SU-DHL-6 (cell line): ENCODE data around the gene PNMA8C.

Source experiments
- CTCF ChIP-seq: fragments of 200-600 bp; sonication (generic); IDR thresholded peaks from one replicate; pipeline ENCODE4 v1.5.1; 2017; ENCODE audit warnings: antibody characterized with exemption, mild to moderate bottlenecking, low read length, moderate library complexity; ENCODE audit not compliant: insufficient read depth, poor library complexity, severe bottlenecking
- EZH2phosphoT487 ChIP-seq: fragments of 200-600 bp; sonication (generic), shearing (Covaris generic); conservative IDR thresholded peaks from 2 replicates; pipeline ENCODE4 v1.6.1; 2018; ENCODE audit warnings: mild to moderate bottlenecking, antibody characterized with exemption, low read length, moderate library complexity, mixed read lengths

GRCh38 chr19:46413262-46414031 lies 15.3 kb downstream of the PNMA8C start, which contains the start of gene CCDC8:
- TF ChIP-seq CTCF (no peak), EZH2phosphoT487 (no peak)
